Thoracic aorta (tissue), 2 donors: ENCODE measurements around the gene MYO5B. TPM values are rescaled to one million over a fixed set of nuclear protein-coding genes. Genes with fewer than 3 reads are reported as not detected.

Source experiments
- ATAC-seq: fragments of 150-250 bp; one replicate; pipeline ENCODE4 v1.8.0; 2017; ENCODE audit warnings: low read depth; ENCODE audit not compliant: insufficient number of reproducible peaks, low FRiP score
- DNase-seq: peaks from one replicate; pipeline ENCODE4 v3.0.0-alpha.2; 2020; ENCODE audit warnings: low spot score
- H3K27ac ChIP-seq, 2 donors: fragments of 200-600 bp; sonication (generic); 1 replicate in 1 of 2; 2 replicates in 1 of 2; pipeline ENCODE4 v1.5.1; 2016; ENCODE audit warnings: mild to moderate bottlenecking in 2 of 2, moderate library complexity in 2 of 2
- H3K27me3 ChIP-seq: fragments of 200-600 bp; sonication (generic); replicated peaks from 2 replicates; pipeline ENCODE4 v1.6.0; 2016; ENCODE audit warnings: mild to moderate bottlenecking; ENCODE audit not compliant: insufficient read depth
- H3K36me3 ChIP-seq: fragments of 200-600 bp; sonication (generic); one replicate; pipeline ENCODE4 v1.5.1; 2016
- H3K4me1 ChIP-seq, 2 donors: fragments of 200-600 bp; sonication (generic); 1 replicate in 1 of 2; 2 replicates in 1 of 2; pipeline versions ENCODE4 v1.5.1 to v1.6.0; 2016; ENCODE audit warnings: low read depth in 2 of 2, mild to moderate bottlenecking in 1 of 2; ENCODE audit not compliant: control insufficient read depth in 1 of 2
- H3K4me3 ChIP-seq: fragments of 200-600 bp; sonication (generic); 2 replicates; pipeline ENCODE4 v1.5.1; 2016; ENCODE audit warnings: mild to moderate bottlenecking
- H3K9me3 ChIP-seq: fragments of 200-600 bp; sonication (generic); 2 replicates; pipeline ENCODE4 v1.5.1; 2016
- total RNA-seq, 2 donors: library from RNA; depleted of rRNA; stranded (reverse); fragments of >200 nt; gene quantifications; one replicate each; pipeline versions ENCODE4 v1.1.0 to v1.2.3, GENCODE V29; 2016
- TF ChIP-seq, protein P1 (sequence below): fragments of 200-600 bp; sonication (generic); IDR thresholded peaks from one replicate; pipeline ENCODE4 v1.5.1; 2019; ENCODE audit warnings: antibody characterized with exemption

MYO5B gene
- total RNA-seq, 2 donors from 2014 or later, result 8.3 to 13.5 TPM

- TF ChIP-seq, protein P1, sequence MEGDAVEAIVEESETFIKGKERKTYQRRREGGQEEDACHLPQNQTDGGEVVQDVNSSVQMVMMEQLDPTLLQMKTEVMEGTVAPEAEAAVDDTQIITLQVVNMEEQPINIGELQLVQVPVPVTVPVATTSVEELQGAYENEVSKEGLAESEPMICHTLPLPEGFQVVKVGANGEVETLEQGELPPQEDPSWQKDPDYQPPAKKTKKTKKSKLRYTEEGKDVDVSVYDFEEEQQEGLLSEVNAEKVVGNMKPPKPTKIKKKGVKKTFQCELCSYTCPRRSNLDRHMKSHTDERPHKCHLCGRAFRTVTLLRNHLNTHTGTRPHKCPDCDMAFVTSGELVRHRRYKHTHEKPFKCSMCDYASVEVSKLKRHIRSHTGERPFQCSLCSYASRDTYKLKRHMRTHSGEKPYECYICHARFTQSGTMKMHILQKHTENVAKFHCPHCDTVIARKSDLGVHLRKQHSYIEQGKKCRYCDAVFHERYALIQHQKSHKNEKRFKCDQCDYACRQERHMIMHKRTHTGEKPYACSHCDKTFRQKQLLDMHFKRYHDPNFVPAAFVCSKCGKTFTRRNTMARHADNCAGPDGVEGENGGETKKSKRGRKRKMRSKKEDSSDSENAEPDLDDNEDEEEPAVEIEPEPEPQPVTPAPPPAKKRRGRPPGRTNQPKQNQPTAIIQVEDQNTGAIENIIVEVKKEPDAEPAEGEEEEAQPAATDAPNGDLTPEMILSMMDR, result no peak
- no peaks in the 10 kb centered on the region for H3K4me1 ChIP-seq
- no peaks in the 10 kb centered on the region for H3K27me3 ChIP-seq
- H3K27ac ChIP-seq, result no peak overlapping the region
- no peak overlapping the region for H3K4me3 ChIP-seq
- DNase-seq (no peak), ATAC-seq (no peak)
- no peaks in the 10 kb centered on the region for H3K36me3 ChIP-seq
- H3K9me3 ChIP-seq, result no peaks in the 10 kb centered on the region
Observed at GRCh38 chr18:49988101-49988500, 206.8 kb downstream of the MYO5B start.

DNA sequence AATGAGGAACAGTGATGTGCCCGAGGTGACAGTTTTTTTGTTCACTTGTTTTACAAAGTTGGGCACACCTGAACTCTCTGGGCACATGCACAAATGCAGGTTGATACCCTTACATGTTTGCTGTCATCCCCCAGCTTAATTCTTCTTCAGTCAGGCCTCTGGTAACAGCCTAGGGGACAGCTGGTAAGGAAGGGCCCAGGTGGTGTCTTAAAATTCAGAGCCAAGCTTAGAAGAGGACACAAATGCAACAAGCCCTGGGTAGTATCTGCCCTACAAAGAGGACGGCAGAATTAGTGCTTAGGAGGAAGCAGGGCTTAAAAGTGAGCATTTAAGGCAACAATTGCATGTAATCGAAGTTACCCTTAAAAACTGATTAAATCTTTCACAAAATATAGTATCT, 209.7 kb downstream of the MYO5B start:
- H3K36me3 ChIP-seq, result no peaks in the 10 kb centered on the region
- TF ChIP-seq, protein P1, result no peak
- ATAC-seq, result no peak

GRCh38 chr18:49980896-49981295, 214.1 kb downstream of the MYO5B start:
- DNase-seq (no peak), ATAC-seq (no peak)
- TF ChIP-seq, protein P1, result no peak
- Histone ChIP-seq H3K36me3 (no peaks in the 10 kb centered on the region), H3K4me1 (peaks cover 0 to 16% of the 10 kb centered on the region in 2 donors), H3K4me3 (no peak overlapping the region), H3K27me3 (no peaks in the 10 kb centered on the region), H3K27ac (no peak overlapping the region), H3K9me3 (no peaks in the 10 kb centered on the region)

More for the DNA sequence above, 209.7 kb downstream of the MYO5B start:
- Histone ChIP-seq H3K9me3 (no peaks in the 10 kb centered on the region), H3K27ac (no peak overlapping the region), H3K4me3 (no peak overlapping the region), H3K27me3 (no peaks in the 10 kb centered on the region), H3K4me1 (no peaks in the 10 kb centered on the region)
- DNase-seq, result no peak

DNA sequence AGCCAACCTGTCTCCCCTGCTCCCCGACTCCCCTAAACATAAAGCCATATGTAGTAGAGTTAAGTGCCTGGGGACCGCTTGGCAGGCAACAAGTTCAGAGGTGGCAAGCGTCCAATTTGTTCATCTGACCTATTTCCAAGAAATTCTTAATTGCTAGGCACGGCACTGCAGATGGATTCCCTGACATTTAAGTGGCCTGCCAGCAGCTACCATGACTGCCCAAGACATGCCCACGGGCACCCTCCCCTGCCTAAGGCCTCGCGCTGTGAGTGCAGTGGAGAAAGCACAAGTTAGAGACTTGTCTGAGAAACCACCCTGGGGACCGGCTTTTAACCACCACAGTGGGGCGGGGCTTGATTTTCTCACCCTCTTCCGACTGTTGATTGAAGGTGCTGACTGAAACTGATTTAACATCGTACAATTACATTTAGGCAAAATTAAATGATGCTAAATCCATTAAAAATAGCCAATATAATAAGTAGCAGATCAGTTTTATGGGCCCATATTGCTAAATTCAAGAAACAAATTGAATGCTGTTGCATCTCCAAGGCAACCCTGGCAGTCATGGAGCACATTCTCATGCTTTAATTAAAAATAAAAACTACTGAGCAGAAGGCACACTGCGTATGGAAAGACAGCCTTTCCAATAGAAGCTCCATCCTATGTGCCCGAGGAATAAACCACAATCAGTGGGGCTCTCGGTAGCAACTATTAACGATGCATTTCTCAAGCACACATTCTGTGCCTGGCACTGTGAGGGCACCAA, 218.0 kb downstream of the MYO5B start:
- DNase-seq (no peak), ATAC-seq (no peak)
- Histone ChIP-seq H3K27me3 (no peaks in the 10 kb centered on the region), H3K27ac (no peak overlapping the region), H3K4me1 (peaks cover 0 to 16% of the 10 kb centered on the region in 2 donors), H3K4me3 (no peak overlapping the region), H3K36me3 (no peaks in the 10 kb centered on the region), H3K9me3 (no peaks in the 10 kb centered on the region)
- TF ChIP-seq, protein P1, result no peak

GRCh38 chr18:49976001-49976400, 218.9 kb downstream of the MYO5B start:
- H3K27me3 ChIP-seq, result no peaks in the 10 kb centered on the region
- TF ChIP-seq, protein P1, result no peak
- H3K4me1 ChIP-seq, result peaks cover 0 to 16% of the 10 kb centered on the region in 2 donors
- ATAC-seq (no peak), DNase-seq (no peak)
- no peaks in the 10 kb centered on the region for H3K36me3 ChIP-seq
- no peak overlapping the region for H3K27ac ChIP-seq
- H3K4me3 ChIP-seq, result no peak overlapping the region
- H3K9me3 ChIP-seq, result no peaks in the 10 kb centered on the region
